Fibroblast of lung (primary cell): Measurements from ENCODE around the gene TMPRSS13. TPM values are rescaled to one million over a fixed set of nuclear protein-coding genes. Genes with fewer than 3 reads are reported as not detected.

Experiments used
- DNase-seq, 2 donors: peaks; one replicate each; pipeline versions ENCODE4 v3.0.0 to v3.0.0-alpha.2; 2010; ENCODE audit warnings: low read depth in 2 of 2
- H2AFZ ChIP-seq: 2 replicates; pipeline ENCODE4 v1.5.1; 2012; ENCODE audit warnings: low read length, control low read depth, inconsistent platforms
- H3K27ac ChIP-seq: 2 replicates; pipeline ENCODE4 v1.5.1; 2011; ENCODE audit warnings: low read length, control low read depth; ENCODE audit not compliant: insufficient read depth
- H3K27me3 ChIP-seq: 2 replicates; pipeline ENCODE4 v1.5.1; 2011; ENCODE audit warnings: mild to moderate bottlenecking, low read length; ENCODE audit not compliant: control insufficient read depth, insufficient read depth
- H3K36me3 ChIP-seq: 2 replicates; pipeline ENCODE4 v1.5.1; 2011; ENCODE audit warnings: low read length; ENCODE audit not compliant: control insufficient read depth, insufficient read depth
- H3K4me1 ChIP-seq: 2 replicates; pipeline ENCODE4 v1.5.1; 2011; ENCODE audit warnings: low read length; ENCODE audit not compliant: control insufficient read depth, insufficient read depth; ENCODE audit errors: extremely low read depth
- H3K4me2 ChIP-seq: 2 replicates; pipeline ENCODE4 v1.5.1; 2011; ENCODE audit warnings: low read length, control low read depth; ENCODE audit not compliant: insufficient read depth; ENCODE audit errors: extremely low read depth
- H3K4me3 ChIP-seq, 4 experiments: fragments of 200-600 bp in 1 of 4; sonication (generic) in 1 of 4; replicated peaks in 1 of 4; 2 replicates each; pipeline ENCODE4 v1.5.1; 2011 to 2016; ENCODE audit warnings: low read length in 4 of 4, low read depth in 3 of 4, mild to moderate bottlenecking in 3 of 4, control low read depth in 2 of 4, inconsistent platforms in 1 of 4, mixed read lengths in 1 of 4; ENCODE audit not compliant: insufficient read depth in 1 of 4; ENCODE audit errors: control extremely low read depth in 1 of 4
- H3K79me2 ChIP-seq: 2 replicates; pipeline ENCODE4 v1.5.1; 2012; ENCODE audit warnings: mild to moderate bottlenecking, low read length, inconsistent platforms; ENCODE audit not compliant: control insufficient read depth, insufficient read depth
- H3K9ac ChIP-seq: 2 replicates; pipeline ENCODE4 v1.5.1; 2011; ENCODE audit warnings: mild to moderate bottlenecking, low read length, control low read depth; ENCODE audit not compliant: insufficient read depth
- H3K9me3 ChIP-seq: 2 replicates; pipeline ENCODE4 v1.5.1; 2012; ENCODE audit warnings: low read depth, low read length; ENCODE audit not compliant: control insufficient read depth, insufficient read depth
- H4K20me1 ChIP-seq: 2 replicates; pipeline ENCODE4 v1.5.1; 2011; ENCODE audit warnings: low read length; ENCODE audit not compliant: control insufficient read depth, insufficient read depth; ENCODE audit errors: extremely low read depth
- EZH2 ChIP-seq: IDR thresholded peaks from 2 replicates; pipeline ENCODE4 v1.5.1; 2012; ENCODE audit warnings: low read length, control low read depth, mild to moderate bottlenecking; ENCODE audit errors: missing control alignments
- polyA plus RNA-seq, 2 donors: library from polyadenylated mRNA; depleted of rRNA in 1 of 2; stranded (reverse) in 1 of 2; unstranded in 1 of 2; fragments of >200 nt; gene quantifications; 2 replicates each; pipeline ENCODE4 v1.2.1, GENCODE V29; 2011 to 2012; ENCODE audit warnings: missing spikeins in 1 of 2
- total RNA-seq: library from RNA; depleted of rRNA; stranded (reverse); fragments of >200 nt; gene quantifications from 2 replicates; pipeline ENCODE4 v1.2.1, GENCODE V29; 2014
- TF ChIP-seq, protein P1 (sequence below), 2 donors: IDR thresholded peaks in 1 of 2; conservative IDR thresholded peaks in 1 of 2; 1 replicate in 1 of 2; 2 replicates in 1 of 2; pipeline ENCODE4 v1.5.1; 2011 to 2012; ENCODE audit warnings: low read length in 2 of 2, control low read depth in 1 of 2, inconsistent platforms in 1 of 2, low read depth in 1 of 2, mild to moderate bottlenecking in 1 of 2

The TMPRSS13 gene
- total and polyA plus RNA-seq, 2 donors (not counting 1 experiment from before 2014, with no cell fraction given), result not detected

DNA sequence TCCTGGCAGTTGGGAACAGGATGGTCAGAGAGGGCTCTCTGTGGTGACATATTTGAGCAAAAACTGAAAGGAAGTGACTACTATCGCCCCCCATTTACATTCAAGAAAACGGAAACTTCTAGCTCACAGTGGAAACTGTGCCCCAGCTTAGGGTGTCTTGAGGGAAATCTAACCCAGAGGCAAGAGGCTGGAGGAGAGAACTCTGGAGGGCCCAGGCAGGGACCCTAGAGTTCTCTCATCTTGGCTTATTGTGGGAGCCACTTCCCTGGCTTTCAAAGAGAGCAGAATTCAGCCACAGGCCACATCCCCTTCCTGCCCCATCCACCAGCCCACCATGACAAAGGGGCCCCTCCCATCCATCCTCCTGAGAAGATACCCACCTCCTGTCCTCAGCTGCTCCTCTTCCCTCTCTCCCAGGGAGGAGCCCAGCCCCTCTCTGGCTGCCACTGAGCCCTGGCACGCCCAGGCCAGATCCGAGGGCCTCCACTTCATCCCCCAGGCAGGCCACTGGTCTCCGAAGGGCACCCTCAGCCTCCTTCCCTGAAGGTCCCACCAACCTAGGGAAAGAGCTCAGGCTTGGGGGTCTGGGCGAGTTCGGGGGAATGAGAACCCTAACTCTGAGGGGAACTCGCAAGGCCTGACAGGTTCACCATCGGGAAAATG is 1.6 kb upstream of the TMPRSS13 start:
- Histone ChIP-seq H3K79me2 (no peaks in the 10 kb centered on the region), H3K4me1 (no peaks in the 10 kb centered on the region), H3K27me3 (peaks cover 6% of the 10 kb centered on the region), H3K27ac (no peak overlapping the region), H3K36me3 (no peaks in the 10 kb centered on the region), H3K4me3 (no peak overlapping the region), H2AFZ (no peak overlapping the region), H4K20me1 (no peaks in the 10 kb centered on the region), H3K9ac (no peak overlapping the region), H3K9me3 (no peaks in the 10 kb centered on the region), H3K4me2 (no peak overlapping the region)
- TF ChIP-seq, protein P1, sequence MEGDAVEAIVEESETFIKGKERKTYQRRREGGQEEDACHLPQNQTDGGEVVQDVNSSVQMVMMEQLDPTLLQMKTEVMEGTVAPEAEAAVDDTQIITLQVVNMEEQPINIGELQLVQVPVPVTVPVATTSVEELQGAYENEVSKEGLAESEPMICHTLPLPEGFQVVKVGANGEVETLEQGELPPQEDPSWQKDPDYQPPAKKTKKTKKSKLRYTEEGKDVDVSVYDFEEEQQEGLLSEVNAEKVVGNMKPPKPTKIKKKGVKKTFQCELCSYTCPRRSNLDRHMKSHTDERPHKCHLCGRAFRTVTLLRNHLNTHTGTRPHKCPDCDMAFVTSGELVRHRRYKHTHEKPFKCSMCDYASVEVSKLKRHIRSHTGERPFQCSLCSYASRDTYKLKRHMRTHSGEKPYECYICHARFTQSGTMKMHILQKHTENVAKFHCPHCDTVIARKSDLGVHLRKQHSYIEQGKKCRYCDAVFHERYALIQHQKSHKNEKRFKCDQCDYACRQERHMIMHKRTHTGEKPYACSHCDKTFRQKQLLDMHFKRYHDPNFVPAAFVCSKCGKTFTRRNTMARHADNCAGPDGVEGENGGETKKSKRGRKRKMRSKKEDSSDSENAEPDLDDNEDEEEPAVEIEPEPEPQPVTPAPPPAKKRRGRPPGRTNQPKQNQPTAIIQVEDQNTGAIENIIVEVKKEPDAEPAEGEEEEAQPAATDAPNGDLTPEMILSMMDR (conservative IDR thresholded peaks at IDR 0.05 in 1 of 2, IDR thresholded peaks at IDR 0.05 in 1 of 2; ENCODE audit: low read depth in 1 of 2, low read length in 2 of 2), result no peak
- TF ChIP-seq EZH2, result no peak
- no peak for DNase-seq

DNA sequence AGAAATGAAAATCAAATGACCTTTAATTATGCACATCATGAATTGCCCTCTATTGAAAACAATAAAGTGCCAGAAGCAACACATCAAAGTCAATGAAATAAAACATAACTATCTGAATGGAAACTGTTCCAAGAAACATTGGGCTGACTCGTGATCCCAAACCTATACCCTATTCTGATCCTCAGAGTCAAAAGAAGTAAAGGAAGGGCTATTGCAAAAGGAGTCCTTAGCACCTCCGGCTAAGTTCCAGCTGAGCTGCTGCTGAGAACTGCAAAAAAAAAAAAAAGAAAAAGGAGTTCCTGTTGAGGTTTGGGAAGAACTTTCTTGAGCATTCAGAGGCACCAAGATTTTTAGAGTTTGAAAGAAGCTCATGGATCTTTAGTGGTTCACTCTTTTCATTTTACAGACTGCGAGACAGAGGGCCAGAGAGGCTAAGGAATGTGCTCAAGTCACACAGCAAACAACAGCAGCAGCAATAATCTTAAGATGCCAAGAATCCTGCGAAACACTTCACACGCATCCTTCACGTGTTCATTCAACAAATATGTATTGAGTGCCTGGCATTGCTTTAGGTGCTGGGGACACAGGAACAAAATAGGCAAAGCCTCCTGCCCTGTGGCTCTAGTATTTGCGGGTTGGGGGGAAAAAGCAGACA is 841 bp upstream of the TMPRSS13 start:
- H3K36me3 ChIP-seq, result no peaks in the 10 kb centered on the region
- DNase-seq, result no peak
- H3K9me3 ChIP-seq, result no peaks in the 10 kb centered on the region
- H3K27ac ChIP-seq, result no peak overlapping the region
- no peak for TF ChIP-seq EZH2
- TF ChIP-seq, protein P1 (conservative IDR thresholded peaks at IDR 0.05 in 1 of 2, IDR thresholded peaks at IDR 0.05 in 1 of 2; ENCODE audit: low read depth in 1 of 2, low read length in 2 of 2), result no peak
- H3K4me3 ChIP-seq, result no peak overlapping the region
- no peaks in the 10 kb centered on the region for H3K79me2 ChIP-seq
- H4K20me1 ChIP-seq, result no peaks in the 10 kb centered on the region
- no peak overlapping the region for H2AFZ ChIP-seq
- no peaks in the 10 kb centered on the region for H3K4me1 ChIP-seq
- peaks cover 6% of the 10 kb centered on the region for H3K27me3 ChIP-seq
- H3K4me2 ChIP-seq, result no peak overlapping the region
- H3K9ac ChIP-seq, result no peak overlapping the region

DNA sequence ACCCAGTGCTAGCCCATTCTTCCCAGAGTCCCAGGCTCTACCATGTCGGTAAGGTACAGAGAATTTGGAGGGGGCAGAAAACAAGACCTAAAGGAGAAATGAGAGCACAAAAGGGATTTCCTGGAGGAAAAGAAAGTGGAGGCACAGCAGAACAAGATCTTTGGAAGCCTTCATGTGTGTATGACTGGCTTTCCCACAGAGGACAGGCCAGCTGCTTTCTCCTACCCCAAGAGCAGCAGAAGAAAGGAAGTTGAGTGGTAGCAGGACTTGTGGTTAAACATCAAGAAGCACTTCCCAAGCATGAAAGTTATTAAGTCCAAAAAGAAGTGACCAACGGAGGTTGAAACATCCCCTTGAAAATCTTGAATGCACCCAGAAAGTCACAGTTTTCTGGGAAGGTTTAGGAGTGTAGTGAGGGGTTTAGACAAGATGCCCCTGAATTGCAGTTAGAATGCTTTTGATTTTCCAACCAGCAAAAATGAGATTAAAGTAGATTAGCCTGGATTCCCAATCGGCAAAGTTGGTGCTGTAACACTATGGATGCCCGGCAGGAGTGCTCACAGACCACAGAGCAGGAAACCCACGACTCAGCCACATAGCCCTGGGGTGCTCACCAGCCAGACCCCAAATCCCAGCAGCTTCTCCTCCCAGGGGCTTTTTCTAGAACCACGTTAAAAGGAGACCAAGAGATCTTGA is 608 bp downstream of the TMPRSS13 start:
- Histone ChIP-seq H3K27ac (no peak overlapping the region), H2AFZ (no peak overlapping the region), H3K4me2 (no peak overlapping the region), H3K79me2 (no peaks in the 10 kb centered on the region), H3K4me3 (no peak overlapping the region), H3K9me3 (no peaks in the 10 kb centered on the region), H4K20me1 (no peaks in the 10 kb centered on the region), H3K4me1 (no peaks in the 10 kb centered on the region), H3K9ac (no peak overlapping the region), H3K27me3 (peaks cover 6% of the 10 kb centered on the region), H3K36me3 (no peaks in the 10 kb centered on the region)
- DNase-seq, result no peak
- no peak for TF ChIP-seq EZH2
- TF ChIP-seq, protein P1 (conservative IDR thresholded peaks at IDR 0.05 in 1 of 2, IDR thresholded peaks at IDR 0.05 in 1 of 2; ENCODE audit: low read depth in 1 of 2, low read length in 2 of 2), result no peak
